Stomach (tissue), 9 donors: ENCODE results near the gene MARCHF3. TPM values are rescaled to one million over a fixed set of nuclear protein-coding genes. Genes with fewer than 3 reads are reported as not detected.
A peak's percentile ranks its signal among the peaks of the same experiment; 100 is the strongest.

Source experiments
- DNase-seq, 2 donors: peaks; one replicate each; pipeline versions ENCODE4 v3.0.0 to v3.0.0-alpha.2; 2013 to 2019
- H3K27ac ChIP-seq, 5 donors: fragments of 200-600 bp in 4 of 5; sonication (generic) in 4 of 5; one replicate each; pipeline ENCODE4 v1.5.1; 2013 to 2019; ENCODE audit warnings: mild to moderate bottlenecking in 1 of 5, moderate library complexity in 1 of 5
- H3K27me3 ChIP-seq, 3 donors: fragments of 200-600 bp; sonication (generic); one replicate each; pipeline ENCODE4 v1.5.1; 2017 to 2019; ENCODE audit warnings: mixed run types in 1 of 3
- H3K36me3 ChIP-seq, 4 donors: fragments of 200-600 bp; sonication (generic); 1 replicate in 3 of 4; 2 replicates in 1 of 4; pipeline ENCODE4 v1.5.1; 2016 to 2019
- H3K4me1 ChIP-seq, 4 donors: fragments of 200-600 bp; sonication (generic); one replicate each; pipeline ENCODE4 v1.5.1; 2016 to 2019
- H3K4me3 ChIP-seq, 4 donors: fragments of 200-600 bp; sonication (generic) in 3 of 4; one replicate each; pipeline ENCODE4 v1.5.1; 2016 to 2019; ENCODE audit warnings: mild to moderate bottlenecking in 1 of 4
- H3K9me3 ChIP-seq, 4 donors: fragments of 200-600 bp; sonication (generic); one replicate each; pipeline ENCODE4 v1.5.1; 2016 to 2019
- CTCF ChIP-seq, 7 experiments: fragments of 450-650 bp in 4 of 7; fragments of 200-600 bp in 3 of 7; sonication (generic) in 3 of 7; IDR thresholded peaks; one replicate each; pipeline ENCODE4 v1.5.1; 2016 to 2019; ENCODE audit warnings: antibody characterized with exemption in 7 of 7, control low read depth in 2 of 7, mild to moderate bottlenecking in 1 of 7
- EP300 ChIP-seq: sonication (generic); formaldehyde crosslinking; IDR thresholded peaks from one replicate; pipeline ENCODE4 v1.6.1; 2017; ENCODE audit warnings: antibody characterized with exemption
- POLR2A ChIP-seq, 4 donors: fragments of 450-650 bp; IDR thresholded peaks; one replicate each; pipeline ENCODE4 v1.6.1; 2016; ENCODE audit warnings: antibody characterized with exemption in 4 of 4, control low read depth in 2 of 4, mild to moderate bottlenecking in 1 of 4, moderate library complexity in 1 of 4
- POLR2AphosphoS5 ChIP-seq, 3 donors: sonication (generic); formaldehyde crosslinking; IDR thresholded peaks; one replicate each; pipeline ENCODE4 v1.6.1; 2016; ENCODE audit warnings: antibody characterized with exemption in 3 of 3
- WGBS, 5 donors: extraction: QIAGEN DNeasy Blood & Tissue Kit in 3 of 5; methylation state at CpG; one replicate each; pipeline versions ENCODE4 v1.1.5 to v1.1.7; 2013 to 2018; 5-methylcytosine and 5-hydroxymethylcytosine counted together
- intact Hi-C: fragments of 100-400 bp; cut with DNase I; formaldehyde crosslinking; loops from one replicate; pipeline ENCODE4 v1.15.1; 2023; ENCODE audit warnings: low total_unique reads
- polyA plus RNA-seq, 3 donors: library from polyadenylated mRNA; stranded (reverse); fragments of 200-250 nt; gene quantifications; one replicate each; pipeline ENCODE4 v1.2.3, GENCODE V29; 2013
- total RNA-seq, 5 donors: library from RNA; depleted of rRNA; stranded (reverse); fragments of >200 nt; gene quantifications; one replicate each; pipeline versions ENCODE4 v1.1.0 to v1.2.3, GENCODE V29; 2014 to 2016
- donor health status: healthy with polysubstance abuse.
- donor health status: Bipolar disorder and iron deficiency.
- donor health status: healthy.

Gene MARCHF3
- total and polyA plus RNA-seq, 8 donors, result 1.1 to 11.9 (median 2.6) TPM; not detected in 1

GRCh38 chr5:126849101-126849678 is 181.2 kb downstream of the MARCHF3 start:
- Histone ChIP-seq H3K36me3 (no peaks in the 10 kb centered on the region), H3K9me3 (no peaks in the 10 kb centered on the region), H3K4me1 (peaks cover 0 to 34% (median 21%) of the 10 kb centered on the region in 4 donors), H3K4me3 (no peak overlapping the region), H3K27ac (peak overlapping the region in 1 of 5 donors; percentile 44), H3K27me3 (no peaks in the 10 kb centered on the region)
- WGBS, 5 donors, result 16 to 39% (median 24%) methylated on average over 3 of the region's 3 CpGs
- intact Hi-C loops, result no loop called here
- DNase-seq, result peak in 1 of 2 donors; percentile 61
- TF ChIP-seq POLR2A (IDR thresholded peaks at IDR 0.05) (no peak), CTCF (IDR thresholded peaks at IDR 0.05) (no peak), EP300 (no peak), POLR2AphosphoS5 (IDR thresholded peaks at IDR 0.05) (no peak)

GRCh38 chr5:126848253-126848652 is 182.1 kb downstream of the MARCHF3 start:
- intact Hi-C loops, result no loop called here
- 70 to 92% (median 81%) methylated on average over 8 of the region's 8 CpGs for WGBS, 5 donors

GRCh38 chr5:126847826-126848251 is 182.5 kb downstream of the MARCHF3 start:
- no peak for DNase-seq

More at GRCh38 chr5:126848253-126848652, 182.1 kb downstream of the MARCHF3 start:
- Histone ChIP-seq H3K9me3 (no peaks in the 10 kb centered on the region), H3K36me3 (no peaks in the 10 kb centered on the region), H3K27me3 (no peaks in the 10 kb centered on the region), H3K4me1 (peaks cover 0 to 34% (median 21%) of the 10 kb centered on the region in 4 donors), H3K4me3 (no peak overlapping the region), H3K27ac (peak overlapping the region in 4 of 5 donors; percentile 25 to 55 (median 44))
- no peak for DNase-seq
- TF ChIP-seq CTCF (IDR thresholded peaks at IDR 0.05) (no peak), POLR2AphosphoS5 (IDR thresholded peaks at IDR 0.05) (no peak), EP300 (no peak), POLR2A (IDR thresholded peaks at IDR 0.05) (no peak)

GRCh38 chr5:126847456-126847820 is 182.9 kb downstream of the MARCHF3 start:
- DNase-seq, result no peak
- Histone ChIP-seq H3K9me3 (no peaks in the 10 kb centered on the region), H3K4me3 (no peak overlapping the region), H3K36me3 (no peaks in the 10 kb centered on the region), H3K27me3 (no peaks in the 10 kb centered on the region), H3K27ac (peak overlapping the region in 2 of 5 donors; percentile 44 to 45), H3K4me1 (peaks cover 0 to 30% (median 18%) of the 10 kb centered on the region in 4 donors)
- intact Hi-C loops, result no loop called here
- WGBS, 5 donors, result 71 to 94% (median 85%) methylated on average over 4 of the region's 4 CpGs
- TF ChIP-seq POLR2AphosphoS5 (IDR thresholded peaks at IDR 0.05), result no peak
- TF ChIP-seq POLR2A (IDR thresholded peaks at IDR 0.05), result no peak
- TF ChIP-seq CTCF (IDR thresholded peaks at IDR 0.05), result no peak
- TF ChIP-seq EP300, result no peak

More at GRCh38 chr5:126847826-126848251, 182.5 kb downstream of the MARCHF3 start:
- Histone ChIP-seq H3K36me3 (no peaks in the 10 kb centered on the region), H3K4me1 (peaks cover 0 to 34% (median 20%) of the 10 kb centered on the region in 4 donors), H3K9me3 (no peaks in the 10 kb centered on the region), H3K4me3 (no peak overlapping the region), H3K27me3 (no peaks in the 10 kb centered on the region), H3K27ac (peak overlapping the region in 3 of 5 donors; percentile 25 to 45 (median 44))
- TF ChIP-seq EP300 (no peak), POLR2AphosphoS5 (IDR thresholded peaks at IDR 0.05) (no peak), CTCF (IDR thresholded peaks at IDR 0.05) (no peak), POLR2A (IDR thresholded peaks at IDR 0.05) (no peak)
- intact Hi-C loops, result no loop called here
- 76 to 88% (median 86%) methylated on average over 3 of the region's 3 CpGs for WGBS, 5 donors
